ENCODE data around the gene GALNT2.
A peak's percentile ranks its signal among the peaks of the same experiment; 100 is the strongest.

Gene GALNT2

GRCh38 chr1:230267338-230268065, 200.5 kb downstream of the GALNT2 start:
- Histone ChIP-seq H3K9me3 (replicated peaks; ENCODE audit: insufficient read depth, low read length) (no peaks in the 10 kb centered on the region), H3F3A (ENCODE audit: insufficient read depth, low read length) (no peaks in the 10 kb centered on the region), H3K27me3 (replicated peaks; ENCODE audit: insufficient read depth, low read length) (no peaks in the 10 kb centered on the region), H3K4me3 (ENCODE audit: low read length) (no peak overlapping the region), H4K20me1 (ENCODE audit: insufficient read depth, low read length) (no peaks in the 10 kb centered on the region), H3K9me2 (replicated peaks; ENCODE audit: insufficient read depth, low read length) (no peaks in the 10 kb centered on the region), H3K9ac (ENCODE audit: low read length) (no peak overlapping the region), H3K27ac (ENCODE audit: low read length) (no peak overlapping the region), H3K36me3 (replicated peaks; ENCODE audit: insufficient read depth, low read length) (no peaks in the 10 kb centered on the region), H3K79me2 (ENCODE audit: low read length) (no peaks in the 10 kb centered on the region), H2AFZ (ENCODE audit: low read length) (no peak overlapping the region), H3K4me2 (ENCODE audit: low read depth, low read length) (no peak overlapping the region), H3K4me1 (ENCODE audit: low read length) (no peaks in the 10 kb centered on the region)
- DNase-seq: no peak
- TF ChIP-seq EZH2 (optimal IDR thresholded peaks at IDR 0.05; ENCODE audit: low read depth, low read length) (no peak), CTCF (IDR thresholded peaks at IDR 0.05; ENCODE audit: low read length) (no peak), EZH2phosphoT487 (IDR thresholded peaks at IDR 0.05; ENCODE audit: low read length) (no peak)

GRCh38 chr1:230268371-230269170, 201.5 kb downstream of the GALNT2 start:
- H3F3A ChIP-seq (ENCODE audit: insufficient read depth, low read length): no peaks in the 10 kb centered on the region
- no peak overlapping the region for H3K9ac ChIP-seq (ENCODE audit: low read length)
- no peaks in the 10 kb centered on the region for H3K27me3 ChIP-seq (replicated peaks; ENCODE audit: insufficient read depth, low read length)
- TF ChIP-seq CTCF (IDR thresholded peaks at IDR 0.05; ENCODE audit: low read length) (peak; percentile 37), EZH2phosphoT487 (IDR thresholded peaks at IDR 0.05; ENCODE audit: low read length) (no peak)
- H3K9me3 ChIP-seq (replicated peaks; ENCODE audit: insufficient read depth, low read length): no peaks in the 10 kb centered on the region
- no peaks in the 10 kb centered on the region for H4K20me1 ChIP-seq (ENCODE audit: insufficient read depth, low read length)
- no peak overlapping the region for H3K4me2 ChIP-seq (ENCODE audit: low read depth, low read length)
- H3K4me3 ChIP-seq (ENCODE audit: low read length): no peak overlapping the region
- H3K4me1 ChIP-seq (ENCODE audit: low read length): no peaks in the 10 kb centered on the region
- peak; percentile 36 for DNase-seq
- no peak overlapping the region for H3K27ac ChIP-seq (ENCODE audit: low read length)
- no peak overlapping the region for H2AFZ ChIP-seq (ENCODE audit: low read length)
- H3K79me2 ChIP-seq (ENCODE audit: low read length): no peaks in the 10 kb centered on the region
- H3K36me3 ChIP-seq (replicated peaks; ENCODE audit: insufficient read depth, low read length): no peaks in the 10 kb centered on the region
- H3K9me2 ChIP-seq (replicated peaks; ENCODE audit: insufficient read depth, low read length): no peaks in the 10 kb centered on the region

GRCh38 chr1:230270185-230270558, 203.1 kb downstream of the GALNT2 start:
- H3K9ac ChIP-seq (ENCODE audit: low read length): no peak overlapping the region
- H3K27me3 ChIP-seq (replicated peaks; ENCODE audit: insufficient read depth, low read length): no peaks in the 10 kb centered on the region
- DNase-seq: no peak
- no peaks in the 10 kb centered on the region for H4K20me1 ChIP-seq (ENCODE audit: insufficient read depth, low read length)
- no peaks in the 10 kb centered on the region for H3K9me3 ChIP-seq (replicated peaks; ENCODE audit: insufficient read depth, low read length)
- no peak for TF ChIP-seq EZH2phosphoT487 (IDR thresholded peaks at IDR 0.05; ENCODE audit: low read length)
- no peak for TF ChIP-seq EZH2 (optimal IDR thresholded peaks at IDR 0.05; ENCODE audit: low read depth, low read length)
- no peak for TF ChIP-seq CTCF (IDR thresholded peaks at IDR 0.05; ENCODE audit: low read length)
- H3K4me3 ChIP-seq (ENCODE audit: low read length): no peak overlapping the region
- no peaks in the 10 kb centered on the region for H3F3A ChIP-seq (ENCODE audit: insufficient read depth, low read length)
- no peaks in the 10 kb centered on the region for H3K4me1 ChIP-seq (ENCODE audit: low read length)
- H3K36me3 ChIP-seq (replicated peaks; ENCODE audit: insufficient read depth, low read length): peaks cover 6% of the 10 kb centered on the region; the same call in 1 of the 2 replicates
- H3K9me2 ChIP-seq (replicated peaks; ENCODE audit: insufficient read depth, low read length): no peaks in the 10 kb centered on the region
- no peak overlapping the region for H2AFZ ChIP-seq (ENCODE audit: low read length)
- no peaks in the 10 kb centered on the region for H3K79me2 ChIP-seq (ENCODE audit: low read length)
- no peak overlapping the region for H3K4me2 ChIP-seq (ENCODE audit: low read depth, low read length)
- H3K27ac ChIP-seq (ENCODE audit: low read length): no peak overlapping the region

Data from MM.1S (cell line).